WTC11 (cell line): ENCODE measurements around the gene GABRB3.

Experiments used
- ATF2 ChIP-seq: sonication (generic); formaldehyde crosslinking; IDR thresholded peaks from 2 replicates; pipeline ENCODE4 v1.8.1; 2022; ENCODE audit warnings: low read depth, missing genetic modification reagents, borderline replicate concordance
- CREB1 ChIP-seq: sonication (generic); formaldehyde crosslinking; IDR thresholded peaks from 2 replicates; pipeline ENCODE4 v1.8.0; 2023; ENCODE audit warnings: mild to moderate bottlenecking, missing genetic modification reagents
- CTCF ChIP-seq: fragments of 200-600 bp; IDR thresholded peaks from 2 replicates; pipeline ENCODE4 v1.8.0; 2022; ENCODE audit warnings: antibody characterized with exemption
- MAX ChIP-seq: sonication (generic); formaldehyde crosslinking; IDR thresholded peaks from 2 replicates; pipeline ENCODE4 v1.8.0; 2022; ENCODE audit warnings: mild to moderate bottlenecking, missing genetic modification reagents
- NFATC4 ChIP-seq: fragments of 250-450 bp; sonication (Bioruptor Pico); IDR thresholded peaks from 2 replicates; pipeline ENCODE4 v1.9.0; 2021; ENCODE audit warnings: mild to moderate bottlenecking
- NFYB ChIP-seq: sonication (generic); formaldehyde crosslinking; conservative IDR thresholded peaks from 2 replicates; pipeline ENCODE4 v1.8.0; 2022; ENCODE audit warnings: low read depth, missing genetic modification reagents
- RORB ChIP-seq: fragments of 250-450 bp; sonication (Bioruptor Pico); IDR thresholded peaks from 2 replicates; pipeline ENCODE4 v1.9.0; 2021; ENCODE audit warnings: mild to moderate bottlenecking
- STAT6 ChIP-seq: sonication (generic); formaldehyde crosslinking; conservative IDR thresholded peaks from 2 replicates; pipeline ENCODE4 v1.8.1; 2023; ENCODE audit warnings: mild to moderate bottlenecking, low read depth, missing genetic modification reagents, moderate library complexity
- USF2 ChIP-seq: sonication (generic); formaldehyde crosslinking; IDR thresholded peaks from 2 replicates; pipeline ENCODE4 v1.8.1; 2023; ENCODE audit warnings: mild to moderate bottlenecking, missing genetic modification reagents, moderate library complexity
- ZNF512 ChIP-seq: sonication (generic); formaldehyde crosslinking; IDR thresholded peaks from 2 replicates; pipeline ENCODE4 v1.8.1; 2022; ENCODE audit warnings: missing genetic modification reagents, borderline replicate concordance

GRCh38 chr15:26644948-26645347, 127.9 kb downstream of the GABRB3 start:
- TF ChIP-seq CTCF (no peak), ATF2 (CRISPR knock-in tag) (no peak), MAX (CRISPR knock-in tag) (no peak), USF2 (CRISPR knock-in tag) (no peak), CREB1 (no peak), RORB (CRISPR knock-in tag) (no peak), NFYB (CRISPR knock-in tag) (no peak), ZNF512 (no peak), NFATC4 (CRISPR knock-in tag) (no peak), STAT6 (no peak)
